GM12875 (cell line): Measurements from ENCODE around the gene NEK11.

Source experiments
- H3K4me3 ChIP-seq: one replicate; pipeline ENCODE4 v1.5.1; 2011; ENCODE audit warnings: low read depth, low read length, control low read depth
- CTCF ChIP-seq: IDR thresholded peaks from 2 replicates; pipeline ENCODE4 v1.5.1; 2011; ENCODE audit warnings: low read depth, mild to moderate bottlenecking, control low read depth, inconsistent platforms, low read length, moderate library complexity, borderline replicate concordance; ENCODE audit not compliant: insufficient read depth

The NEK11 gene

GRCh38 chr3:131393868-131394267 is 367.2 kb downstream of the NEK11 start:
- TF ChIP-seq CTCF = no peak
- no peak overlapping the region for H3K4me3 ChIP-seq

GRCh38 chr3:131394400-131394799 is 367.7 kb downstream of the NEK11 start:
- H3K4me3 ChIP-seq = no peak overlapping the region
- no peak for TF ChIP-seq CTCF

- no peak overlapping the region for H3K4me3 ChIP-seq
- no peak for TF ChIP-seq CTCF
These were observed 369.5 kb downstream of the NEK11 start for GRCh38 chr3:131396170-131396569.

GRCh38 chr3:131397889-131398288 is 371.2 kb downstream of the NEK11 start:
- TF ChIP-seq CTCF = no peak
- no peak overlapping the region for H3K4me3 ChIP-seq
